ENCODE measurements around the gene LPIN3.

GRCh38 chr20:41382791-41383305, 42.2 kb downstream of the LPIN3 start:
- no peak for TF ChIP-seq RFX5 (IDR thresholded peaks at IDR 0.05; ENCODE audit: low read depth, low read length)
- TF ChIP-seq, protein P1, sequence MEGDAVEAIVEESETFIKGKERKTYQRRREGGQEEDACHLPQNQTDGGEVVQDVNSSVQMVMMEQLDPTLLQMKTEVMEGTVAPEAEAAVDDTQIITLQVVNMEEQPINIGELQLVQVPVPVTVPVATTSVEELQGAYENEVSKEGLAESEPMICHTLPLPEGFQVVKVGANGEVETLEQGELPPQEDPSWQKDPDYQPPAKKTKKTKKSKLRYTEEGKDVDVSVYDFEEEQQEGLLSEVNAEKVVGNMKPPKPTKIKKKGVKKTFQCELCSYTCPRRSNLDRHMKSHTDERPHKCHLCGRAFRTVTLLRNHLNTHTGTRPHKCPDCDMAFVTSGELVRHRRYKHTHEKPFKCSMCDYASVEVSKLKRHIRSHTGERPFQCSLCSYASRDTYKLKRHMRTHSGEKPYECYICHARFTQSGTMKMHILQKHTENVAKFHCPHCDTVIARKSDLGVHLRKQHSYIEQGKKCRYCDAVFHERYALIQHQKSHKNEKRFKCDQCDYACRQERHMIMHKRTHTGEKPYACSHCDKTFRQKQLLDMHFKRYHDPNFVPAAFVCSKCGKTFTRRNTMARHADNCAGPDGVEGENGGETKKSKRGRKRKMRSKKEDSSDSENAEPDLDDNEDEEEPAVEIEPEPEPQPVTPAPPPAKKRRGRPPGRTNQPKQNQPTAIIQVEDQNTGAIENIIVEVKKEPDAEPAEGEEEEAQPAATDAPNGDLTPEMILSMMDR (conservative IDR thresholded peaks at IDR 0.05; ENCODE audit: low read depth, low read length) = no peak
- no peak for TF ChIP-seq SMC3 (IDR thresholded peaks at IDR 0.05; ENCODE audit: low read depth, low read length)
- no peak for TF ChIP-seq MAFK (IDR thresholded peaks at IDR 0.05; ENCODE audit: low read depth, low read length)
- TF ChIP-seq POLR2A (IDR thresholded peaks at IDR 0.05; ENCODE audit: low read depth, low read length) = no peak
- TF ChIP-seq BHLHE40 (IDR thresholded peaks at IDR 0.05; ENCODE audit: low read depth, low read length) = no peak
- TF ChIP-seq, protein P2, sequence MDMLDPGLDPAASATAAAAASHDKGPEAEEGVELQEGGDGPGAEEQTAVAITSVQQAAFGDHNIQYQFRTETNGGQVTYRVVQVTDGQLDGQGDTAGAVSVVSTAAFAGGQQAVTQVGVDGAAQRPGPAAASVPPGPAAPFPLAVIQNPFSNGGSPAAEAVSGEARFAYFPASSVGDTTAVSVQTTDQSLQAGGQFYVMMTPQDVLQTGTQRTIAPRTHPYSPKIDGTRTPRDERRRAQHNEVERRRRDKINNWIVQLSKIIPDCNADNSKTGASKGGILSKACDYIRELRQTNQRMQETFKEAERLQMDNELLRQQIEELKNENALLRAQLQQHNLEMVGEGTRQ (IDR thresholded peaks at IDR 0.05; ENCODE audit: low read depth, low read length) = no peak
- TF ChIP-seq MAZ (IDR thresholded peaks at IDR 0.05; ENCODE audit: borderline replicate concordance, low read depth, low read length) = no peak

Measured in IMR-90 (cell line).